GM19193 (cell line): ENCODE measurements around the gene STON2.

ENCODE experiments used
- POLR2A ChIP-seq: IDR thresholded peaks from 4 replicates; pipeline ENCODE4 v1.6.1; 2011; ENCODE audit not compliant: insufficient read depth, insufficient read length; ENCODE audit errors: extremely low read depth

STON2 gene

DNA sequence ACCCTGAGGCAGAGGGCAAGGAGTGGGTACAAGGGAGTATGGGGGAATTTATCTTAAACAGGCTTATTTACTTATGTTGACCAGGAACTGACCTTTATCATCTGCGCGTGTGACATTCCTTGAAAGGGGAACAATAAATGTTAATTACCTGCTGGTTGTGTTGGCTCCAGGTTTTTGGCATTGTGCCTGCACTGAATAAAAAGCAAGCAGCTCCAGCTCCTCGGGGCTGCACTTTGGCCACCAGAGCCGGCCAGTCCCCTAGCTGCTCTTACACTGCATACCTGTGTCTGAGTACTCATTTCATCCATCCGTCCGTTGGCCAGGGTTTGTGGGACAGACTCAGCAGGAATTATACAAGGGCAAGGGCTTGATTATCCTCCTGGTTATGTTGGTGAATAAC is 110.6 kb downstream of the STON2 start:
- TF ChIP-seq POLR2A, result no peak

DNA sequence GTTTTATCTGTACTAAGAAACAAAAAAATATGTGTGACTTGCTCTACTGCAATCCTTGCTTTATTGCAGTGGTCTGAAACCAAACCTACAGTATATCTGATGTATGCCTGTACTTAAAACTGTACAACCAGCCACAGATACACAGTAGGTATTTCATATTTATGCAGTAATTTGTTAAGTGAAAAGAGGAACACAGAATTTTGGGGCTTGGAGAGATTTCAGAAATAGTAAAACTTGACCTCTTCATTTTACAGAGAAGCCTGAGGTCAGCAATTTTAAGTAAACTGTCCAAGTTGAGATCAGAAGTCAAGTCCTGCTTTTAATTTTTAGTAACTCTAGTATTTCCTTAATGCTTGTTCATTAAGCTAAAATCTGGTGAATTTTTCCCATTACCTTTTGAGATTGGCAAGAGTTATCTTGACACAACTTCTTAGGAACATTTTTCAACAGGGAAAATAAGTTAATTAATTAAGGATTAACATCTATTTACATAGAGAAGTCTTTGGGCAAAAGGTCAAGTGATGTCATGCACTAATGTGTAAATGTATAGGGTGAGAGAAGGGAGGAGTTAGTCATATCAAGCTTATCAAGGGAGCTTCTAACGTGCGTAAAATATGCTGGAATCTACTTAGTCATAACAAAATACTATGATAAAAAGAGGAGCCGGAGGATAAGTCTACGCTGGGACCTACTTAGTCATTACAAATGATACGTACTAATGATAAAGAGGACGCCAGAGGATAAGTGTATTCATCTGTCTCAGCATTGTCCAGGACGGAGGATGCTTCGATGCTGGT is 113.4 kb downstream of the STON2 start:
- TF ChIP-seq POLR2A, result no peak

DNA sequence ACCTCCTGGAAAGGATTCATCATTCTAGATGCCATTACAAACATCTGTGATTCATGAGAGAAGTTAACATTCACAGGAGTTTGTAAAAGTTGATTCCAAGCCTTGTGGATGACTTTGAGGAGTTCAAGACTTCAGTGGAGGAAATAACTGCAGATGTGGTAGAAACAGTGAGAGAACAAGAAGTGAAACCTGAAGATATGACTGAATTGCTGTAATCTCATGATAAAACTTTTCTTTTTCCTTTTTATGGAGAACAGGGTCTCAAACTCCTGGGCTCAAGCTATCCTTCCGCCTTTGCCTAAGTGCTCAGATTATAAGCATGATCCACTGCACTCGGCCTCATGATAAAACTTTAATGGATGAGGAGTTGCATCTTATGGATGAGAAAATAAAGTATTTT is 114.9 kb downstream of the STON2 start:
- no peak for TF ChIP-seq POLR2A

DNA sequence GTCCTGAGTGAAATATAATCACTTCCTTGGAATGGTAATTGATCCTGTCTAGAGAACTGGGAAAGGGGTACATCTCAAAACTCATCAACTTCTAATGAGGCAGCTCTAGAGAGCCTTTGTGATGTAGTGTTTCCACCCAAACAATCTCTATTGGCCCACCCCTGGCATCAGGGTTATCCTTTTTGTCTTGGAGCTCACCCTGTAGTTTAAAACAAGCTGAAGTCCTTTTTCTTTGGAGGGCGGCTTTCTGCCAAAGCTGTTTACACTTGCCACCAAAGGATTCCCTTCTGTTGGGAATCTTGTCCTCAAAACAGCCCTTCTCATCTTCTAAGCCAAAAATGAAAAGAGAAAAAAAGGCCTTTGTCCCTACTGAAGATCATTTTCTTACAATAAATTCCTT is 118.8 kb downstream of the STON2 start:
- TF ChIP-seq POLR2A, result no peak

DNA sequence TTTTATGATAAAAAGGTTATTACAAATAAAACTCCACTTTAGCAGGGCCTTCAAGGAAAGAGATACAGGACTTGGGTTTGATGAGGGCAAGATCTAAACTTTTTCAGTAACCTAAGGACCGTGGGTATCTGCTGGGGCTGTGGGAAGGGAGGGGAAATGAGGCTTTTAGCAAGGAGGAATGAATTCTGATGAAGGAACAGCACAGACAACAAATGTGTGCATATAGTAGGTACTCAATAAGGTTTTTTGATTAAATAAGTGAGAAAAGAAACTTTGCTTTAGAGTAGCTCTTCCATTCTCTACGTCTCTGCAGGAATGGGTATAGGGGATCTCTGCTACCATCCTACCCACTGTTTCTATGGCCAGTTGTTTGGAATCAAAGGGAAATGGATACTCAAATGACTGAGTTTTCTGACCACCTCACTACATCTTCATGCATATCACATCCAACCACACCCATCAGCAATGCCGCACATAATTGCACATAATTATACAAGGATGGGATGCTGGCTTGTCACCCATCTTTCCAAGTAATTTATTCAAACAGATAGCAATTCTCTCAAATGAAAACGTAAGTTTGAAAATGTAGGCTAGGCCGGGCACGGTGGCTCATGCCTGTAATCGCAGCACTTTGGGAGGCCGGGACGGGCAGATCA is 119.9 kb downstream of the STON2 start:
- no peak for TF ChIP-seq POLR2A

DNA sequence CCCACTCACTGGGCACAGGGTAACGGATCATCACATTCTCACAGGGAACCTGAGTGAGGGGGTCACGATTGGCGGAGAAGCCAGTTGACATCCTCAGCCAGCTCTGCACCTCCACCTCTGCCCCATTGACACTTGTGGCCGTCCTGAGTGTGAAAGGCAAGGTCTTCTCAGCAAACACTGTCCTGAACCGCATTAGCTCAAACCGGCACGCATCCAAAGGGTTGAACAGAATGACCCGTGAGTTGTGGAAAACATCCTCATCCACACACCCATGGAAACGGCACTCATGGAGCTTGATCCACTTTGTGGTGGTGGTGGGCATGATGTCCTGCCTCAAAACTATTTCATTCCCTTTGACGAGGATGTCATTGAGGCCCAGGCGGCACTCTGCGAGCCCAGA is 123.0 kb downstream of the STON2 start:
- no peak for TF ChIP-seq POLR2A

DNA sequence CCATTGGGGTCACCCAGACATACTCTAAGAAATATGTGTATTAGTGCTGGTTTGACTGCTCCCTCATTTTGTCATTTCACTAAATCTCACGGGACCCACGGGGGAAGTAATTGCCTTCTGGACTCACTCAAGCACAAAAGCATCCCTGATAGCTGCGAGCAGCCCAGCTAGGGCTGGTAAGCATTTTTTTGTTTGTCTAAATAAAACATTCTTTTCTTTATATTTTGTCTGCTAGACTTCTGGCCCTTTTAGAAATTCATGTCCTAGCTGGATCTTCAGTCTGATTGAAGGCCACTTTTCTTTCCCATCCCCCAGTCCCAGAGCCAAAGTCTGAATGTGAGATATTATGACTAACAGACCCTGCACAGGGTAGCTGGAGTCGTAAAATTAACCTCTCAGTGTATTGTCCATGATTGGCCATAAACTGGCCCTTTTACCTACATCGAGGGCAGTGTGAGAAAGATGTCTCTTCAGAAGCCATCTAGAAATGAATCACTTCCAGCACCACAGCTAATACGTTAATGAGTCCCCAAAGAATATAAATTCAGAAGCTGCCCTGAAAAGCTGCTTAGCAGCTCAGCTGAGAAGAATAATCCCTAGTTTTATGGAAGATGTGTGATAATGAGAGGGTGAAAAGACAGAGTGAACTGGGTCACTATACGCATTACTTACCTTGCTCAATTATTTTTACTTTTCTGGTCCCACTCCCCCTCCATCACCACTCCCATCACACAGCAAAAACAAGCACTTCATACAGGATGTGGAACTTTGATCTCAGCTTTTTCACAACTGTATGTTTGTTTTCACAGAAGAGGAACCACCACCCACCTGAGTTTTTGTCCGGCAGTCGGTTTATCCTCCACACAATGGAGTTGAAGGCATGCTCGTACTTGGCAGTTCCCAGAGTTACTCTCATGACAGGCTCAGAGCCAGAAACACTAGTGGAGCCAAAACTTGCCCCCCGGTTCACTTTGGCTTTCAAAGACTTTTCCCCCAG is 123.8 kb downstream of the STON2 start:
- no peak for TF ChIP-seq POLR2A

DNA sequence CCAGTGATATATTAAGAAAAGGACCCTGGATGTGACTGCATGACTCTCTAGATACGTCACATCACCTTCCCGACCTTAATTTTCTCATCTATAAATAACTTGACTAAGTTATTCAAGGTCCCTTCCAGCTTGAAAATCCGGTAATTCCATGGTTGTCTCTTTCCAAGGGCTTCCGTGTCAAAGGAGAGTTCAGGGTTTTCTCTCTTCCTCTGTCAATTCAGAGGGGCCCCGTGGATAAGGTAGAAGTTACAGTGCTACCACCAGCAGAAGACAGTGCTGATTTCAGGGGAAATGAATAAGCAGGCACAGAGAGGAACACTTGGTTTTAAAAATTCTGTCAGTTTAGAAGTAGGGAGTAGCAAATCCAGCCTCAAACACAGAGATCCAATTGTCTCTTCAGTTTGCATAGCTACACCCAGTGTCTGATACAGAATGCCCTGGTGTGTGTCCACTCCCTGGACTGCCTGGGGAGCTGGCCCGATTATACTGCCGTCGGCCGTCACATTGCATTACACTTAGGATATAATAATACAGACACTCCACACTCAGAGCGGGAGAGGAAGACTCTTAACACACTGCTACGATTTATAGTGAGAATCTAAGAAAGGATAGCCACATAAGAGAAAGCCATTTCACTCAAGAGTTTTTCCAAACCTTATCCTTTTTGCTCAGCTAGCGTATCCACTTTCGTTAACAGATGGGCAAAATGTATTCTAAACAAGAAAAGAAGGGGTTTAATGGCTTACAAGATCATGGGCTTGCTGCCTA is 124.6 kb downstream of the STON2 start:
- no peak for TF ChIP-seq POLR2A

DNA sequence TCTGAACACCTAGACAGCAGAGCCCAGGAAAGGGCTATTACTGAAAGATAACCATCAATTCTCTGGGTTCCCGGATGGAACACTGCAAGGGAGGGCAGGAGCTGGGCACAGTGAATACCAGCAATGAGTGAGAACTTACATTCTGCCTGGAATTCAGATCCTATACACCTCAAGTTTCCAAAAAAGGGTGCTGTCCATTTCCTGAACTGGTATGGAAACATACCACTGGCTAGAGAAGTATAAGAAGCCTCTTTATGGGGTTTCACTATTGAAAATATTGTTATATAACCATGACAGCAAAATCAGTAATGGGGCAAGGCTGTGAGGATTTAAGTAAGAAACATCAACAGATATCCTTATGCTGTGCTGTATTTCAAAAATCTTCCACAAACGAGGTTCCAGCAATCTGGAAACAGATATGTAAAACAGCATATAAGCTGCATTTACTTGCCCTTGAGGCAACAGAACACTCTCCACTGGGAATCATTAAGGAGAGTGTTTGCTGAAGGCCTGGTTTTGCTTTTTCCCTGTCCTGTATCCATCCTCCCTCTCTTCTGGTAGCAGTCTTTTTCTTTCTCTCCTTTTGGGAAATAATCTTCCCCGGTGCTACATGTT is 126.1 kb downstream of the STON2 start:
- no peak for TF ChIP-seq POLR2A

DNA sequence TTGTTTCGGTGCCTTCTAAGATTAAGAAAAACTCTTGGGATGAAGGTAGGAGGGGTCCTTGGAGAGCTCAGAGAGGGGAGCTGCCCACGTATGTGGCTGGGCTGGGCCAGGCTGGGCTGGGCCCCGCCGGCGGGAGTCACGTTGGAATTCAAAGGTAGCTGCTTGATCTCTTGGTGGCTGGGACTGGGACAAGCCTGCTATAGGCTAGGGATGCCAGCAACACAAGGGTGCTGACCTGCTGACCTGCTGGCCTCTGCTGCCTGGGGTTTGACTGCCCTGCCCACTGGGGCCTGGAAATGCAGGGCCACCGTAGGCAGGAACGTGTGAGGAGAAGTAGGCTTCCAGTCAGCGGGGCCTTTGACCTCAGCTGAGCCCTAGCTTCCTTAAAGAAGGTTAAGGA is 126.6 kb downstream of the STON2 start:
- no peak for TF ChIP-seq POLR2A

DNA sequence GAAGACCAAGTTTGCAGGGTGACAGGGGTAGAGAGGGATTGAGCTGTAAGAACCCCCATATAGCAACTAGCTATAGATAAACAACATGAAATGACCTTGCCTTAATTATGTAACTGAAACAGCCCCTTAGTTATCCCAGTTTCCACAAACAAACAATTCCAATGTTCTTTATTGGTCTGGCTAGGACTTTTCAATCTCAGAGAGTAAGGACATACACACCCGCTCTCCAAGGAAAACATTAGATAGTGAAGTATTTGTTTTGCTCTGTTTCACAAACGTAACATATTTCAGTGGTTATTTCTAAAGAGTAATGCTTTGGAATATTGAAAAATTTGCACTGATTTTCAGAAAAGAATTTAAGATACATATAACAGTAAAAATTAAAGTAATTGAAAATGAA is 127.8 kb downstream of the STON2 start:
- TF ChIP-seq POLR2A, result no peak

DNA sequence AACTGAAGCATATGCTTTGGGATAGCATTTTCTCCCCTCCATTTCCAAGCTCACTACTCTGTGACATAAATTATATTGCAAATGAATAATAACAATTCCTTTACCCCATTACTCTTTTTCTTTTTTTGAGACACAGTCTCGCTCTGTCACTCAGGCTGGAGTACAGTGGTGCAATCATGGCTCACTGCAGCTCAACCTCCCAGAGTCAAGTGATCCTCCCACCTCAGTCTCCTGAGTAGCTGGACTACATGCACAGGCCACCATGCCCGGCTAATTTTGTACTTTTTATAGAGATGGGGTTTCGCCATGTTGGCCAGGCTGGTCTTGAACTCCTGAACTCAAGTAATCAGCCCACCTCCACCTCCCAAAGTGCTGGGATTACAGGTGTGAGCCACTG is 130.1 kb downstream of the STON2 start:
- TF ChIP-seq POLR2A, result no peak

DNA sequence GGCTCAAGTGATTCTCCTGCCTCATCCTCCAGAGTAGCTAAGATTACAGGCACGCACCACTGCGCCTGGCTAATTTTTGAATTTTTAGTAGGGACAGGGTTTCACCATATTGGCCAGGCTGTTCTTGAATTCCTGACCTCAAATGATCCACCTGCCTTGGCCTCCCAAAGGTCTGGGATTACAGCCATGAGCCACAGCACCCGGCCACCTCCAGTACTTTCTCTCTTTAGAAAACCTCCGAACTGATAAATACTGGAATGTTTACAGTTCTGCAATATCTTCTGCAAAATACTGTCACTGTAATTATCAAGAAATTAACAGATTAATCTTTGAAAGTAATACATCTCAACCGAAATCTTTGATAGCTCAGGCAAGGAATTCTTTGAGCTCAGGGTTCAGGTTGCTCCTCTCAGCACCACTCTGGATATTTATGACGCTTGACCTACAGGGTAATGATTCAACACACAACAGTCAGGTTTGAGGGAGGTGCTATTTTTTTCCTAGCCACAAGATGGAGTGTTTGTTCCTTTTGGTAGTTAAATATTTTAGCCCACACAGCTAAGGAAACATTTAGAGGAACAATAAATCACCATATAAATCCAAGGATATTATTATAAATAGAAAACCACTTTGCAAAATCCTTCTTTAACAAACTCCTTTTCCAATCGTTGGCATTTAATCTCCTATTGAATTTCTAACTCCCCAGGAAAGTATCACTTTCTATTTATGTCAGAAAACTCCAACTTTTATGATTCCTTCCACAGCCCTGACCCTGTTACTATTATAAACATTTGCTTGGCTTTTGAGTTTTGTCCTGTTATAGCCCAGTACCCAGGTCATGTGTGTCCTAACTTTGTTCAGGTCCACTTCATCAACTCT is 130.8 kb downstream of the STON2 start:
- TF ChIP-seq POLR2A, result no peak
